ENCODE data around the gene SART1.

GRCh38 chr11:65952052-65952521, 9.4 kb upstream of the SART1 start:
- TF ChIP-seq SUZ12 (IDR thresholded peaks at IDR 0.05; ENCODE audit: extremely low read depth, insufficient read depth, insufficient read length) (no peak), YY1 (IDR thresholded peaks at IDR 0.05; ENCODE audit: insufficient read depth, insufficient read length) (no peak)

Measured in NT2/D1 (cell line).